ENCODE measurements around the gene ABR.

Gene ABR

DNA sequence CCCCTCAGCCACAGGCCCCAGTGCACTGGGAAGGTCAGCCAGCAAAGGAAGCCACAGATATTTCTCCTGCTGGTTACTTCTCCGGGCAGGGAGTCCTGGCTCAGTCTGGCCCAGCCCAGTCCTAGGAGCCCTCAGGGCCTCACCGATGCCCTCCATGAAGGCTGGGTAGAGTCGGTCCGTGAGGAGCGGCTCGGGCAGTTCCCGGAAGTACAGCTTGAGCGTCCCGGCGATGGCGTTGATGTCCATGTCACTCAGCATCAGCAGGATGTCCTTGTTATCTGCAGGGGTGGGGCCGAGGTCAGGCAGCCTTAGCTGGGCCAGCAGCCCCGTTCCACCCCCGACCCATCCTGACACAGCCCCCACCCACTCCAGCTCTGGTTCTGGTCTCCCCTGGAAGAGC, 169.2 kb downstream of the ABR start:
- in situ Hi-C loops (cut with MboI; ENCODE audit: low pct_unique_long_range_greater_than_20kb, low sequenced_read_pairs, unreplicated experiment), result no loop called here
- DNase-seq (ENCODE audit: low spot score), result no peak
- TF ChIP-seq, protein P1, sequence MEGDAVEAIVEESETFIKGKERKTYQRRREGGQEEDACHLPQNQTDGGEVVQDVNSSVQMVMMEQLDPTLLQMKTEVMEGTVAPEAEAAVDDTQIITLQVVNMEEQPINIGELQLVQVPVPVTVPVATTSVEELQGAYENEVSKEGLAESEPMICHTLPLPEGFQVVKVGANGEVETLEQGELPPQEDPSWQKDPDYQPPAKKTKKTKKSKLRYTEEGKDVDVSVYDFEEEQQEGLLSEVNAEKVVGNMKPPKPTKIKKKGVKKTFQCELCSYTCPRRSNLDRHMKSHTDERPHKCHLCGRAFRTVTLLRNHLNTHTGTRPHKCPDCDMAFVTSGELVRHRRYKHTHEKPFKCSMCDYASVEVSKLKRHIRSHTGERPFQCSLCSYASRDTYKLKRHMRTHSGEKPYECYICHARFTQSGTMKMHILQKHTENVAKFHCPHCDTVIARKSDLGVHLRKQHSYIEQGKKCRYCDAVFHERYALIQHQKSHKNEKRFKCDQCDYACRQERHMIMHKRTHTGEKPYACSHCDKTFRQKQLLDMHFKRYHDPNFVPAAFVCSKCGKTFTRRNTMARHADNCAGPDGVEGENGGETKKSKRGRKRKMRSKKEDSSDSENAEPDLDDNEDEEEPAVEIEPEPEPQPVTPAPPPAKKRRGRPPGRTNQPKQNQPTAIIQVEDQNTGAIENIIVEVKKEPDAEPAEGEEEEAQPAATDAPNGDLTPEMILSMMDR (IDR thresholded peaks at IDR 0.05; ENCODE audit: extremely low read depth, insufficient read depth, missing control alignments), result no peak

DNA sequence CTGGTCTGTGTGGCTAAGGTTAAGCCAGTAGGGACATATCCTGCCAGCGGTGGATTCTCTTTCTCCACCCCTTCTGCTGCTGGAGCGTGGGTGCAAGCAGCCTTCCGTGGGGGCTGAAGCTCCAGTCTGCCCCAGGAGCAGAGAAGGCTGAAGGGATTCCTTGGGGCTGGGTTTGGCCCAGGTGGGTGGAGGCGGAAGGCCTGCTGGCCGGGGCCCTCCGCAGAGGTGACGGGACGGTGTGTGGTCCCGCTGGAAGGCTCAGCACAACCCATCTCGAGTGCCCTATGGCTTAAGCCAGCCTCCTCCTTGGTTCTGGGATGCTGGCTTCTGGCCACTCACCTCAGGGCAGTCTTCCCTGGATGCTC, 169.7 kb downstream of the ABR start:
- in situ Hi-C loops (cut with MboI; ENCODE audit: low pct_unique_long_range_greater_than_20kb, low sequenced_read_pairs, unreplicated experiment), result no loop called here
- DNase-seq (ENCODE audit: low spot score), result no peak
- TF ChIP-seq, protein P1 (IDR thresholded peaks at IDR 0.05; ENCODE audit: extremely low read depth, insufficient read depth, missing control alignments), result no peak

- DNase-seq (ENCODE audit: low spot score), result no peak
- TF ChIP-seq, protein P1 (IDR thresholded peaks at IDR 0.05; ENCODE audit: extremely low read depth, insufficient read depth, missing control alignments), result no peak
- in situ Hi-C loops (cut with MboI; ENCODE audit: low pct_unique_long_range_greater_than_20kb, low sequenced_read_pairs, unreplicated experiment), result no loop called here
Observed at GRCh38 chr17:1009229-1010085, 170.3 kb downstream of the ABR start.

DNA sequence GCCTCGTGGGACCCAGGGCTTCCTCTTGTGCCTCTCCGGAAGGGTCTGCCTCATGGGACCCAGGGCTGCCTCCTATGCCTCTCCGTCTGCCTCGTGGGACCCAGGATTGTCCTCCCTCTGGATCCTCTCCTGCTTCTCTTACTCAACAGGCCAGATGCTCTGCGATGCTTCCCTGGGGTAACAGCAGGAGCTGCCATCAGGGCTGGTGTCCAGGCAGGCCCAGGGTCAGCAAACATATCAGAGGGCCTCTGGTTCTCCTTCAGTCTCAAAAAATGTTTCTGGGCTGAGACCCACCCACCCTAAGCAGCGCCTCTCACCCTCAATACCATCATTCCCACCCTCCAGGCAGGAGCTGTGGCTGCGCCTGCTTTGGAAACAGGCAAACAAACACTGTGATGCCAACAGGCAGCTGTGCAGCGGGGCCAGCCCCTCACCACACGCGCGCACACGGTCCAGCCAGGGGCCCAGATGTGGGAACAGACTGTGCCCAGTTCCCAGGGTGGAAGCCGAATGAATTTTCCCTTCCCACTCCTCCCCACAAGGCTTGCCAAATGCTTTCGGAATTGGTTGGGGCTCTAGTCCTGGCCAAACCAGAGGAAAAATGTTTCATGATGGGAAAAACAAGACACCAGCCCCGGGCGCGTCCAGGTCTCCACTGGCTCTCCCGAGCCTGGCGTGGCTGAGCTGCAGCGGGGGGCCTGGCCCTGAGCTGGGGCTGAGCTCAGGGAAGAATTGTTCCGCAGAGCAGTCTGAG, 171.6 kb downstream of the ABR start:
- in situ Hi-C loops (cut with MboI; ENCODE audit: low pct_unique_long_range_greater_than_20kb, low sequenced_read_pairs, unreplicated experiment), result no loop called here
- DNase-seq (ENCODE audit: low spot score), result no peak
- TF ChIP-seq, protein P1 (IDR thresholded peaks at IDR 0.05; ENCODE audit: extremely low read depth, insufficient read depth, missing control alignments), result no peak

- no peak for DNase-seq (ENCODE audit: low spot score)
- TF ChIP-seq, protein P1 (IDR thresholded peaks at IDR 0.05; ENCODE audit: extremely low read depth, insufficient read depth, missing control alignments), result no peak
Observed at GRCh38 chr17:1007310-1008007, 172.3 kb downstream of the ABR start.

DNA sequence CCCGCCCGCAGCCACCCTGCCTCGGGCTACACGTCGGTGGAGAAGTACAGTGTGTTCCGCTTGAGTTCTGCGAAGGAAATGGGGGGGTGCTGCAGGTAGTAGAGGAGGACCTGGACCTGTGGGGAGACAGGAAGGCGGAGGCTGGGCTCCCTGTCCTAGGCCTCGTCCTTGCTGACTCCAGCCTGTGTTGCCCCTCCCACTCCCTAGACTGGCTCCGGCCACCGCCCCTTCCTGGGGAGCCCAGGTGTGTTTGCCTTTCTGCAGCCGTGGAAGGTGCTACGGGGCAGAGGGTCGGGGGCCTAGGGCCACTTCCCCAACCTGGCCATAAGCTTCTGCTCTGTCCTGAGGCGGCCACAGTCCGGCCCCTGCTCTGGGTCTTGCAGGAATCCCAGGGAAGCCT, 173.7 kb downstream of the ABR start:
- no peak for DNase-seq (ENCODE audit: low spot score)
- TF ChIP-seq, protein P1 (IDR thresholded peaks at IDR 0.05; ENCODE audit: extremely low read depth, insufficient read depth, missing control alignments), result no peak
- in situ Hi-C loops (cut with MboI; ENCODE audit: low pct_unique_long_range_greater_than_20kb, low sequenced_read_pairs, unreplicated experiment), result no loop called here

More at GRCh38 chr17:1007310-1008007, 172.3 kb downstream of the ABR start:
- in situ Hi-C loops (cut with MboI; ENCODE audit: low pct_unique_long_range_greater_than_20kb, low sequenced_read_pairs, unreplicated experiment), result no loop called here

Measured in GM13977 (cell line).